Calu3 (cell line): ENCODE data around the gene LRRC51. TPM values are rescaled to one million over a fixed set of nuclear protein-coding genes. Genes with fewer than 3 reads are reported as not detected.
"Not testable (repeated sequence)": the region's sequence is repeated elsewhere in the genome, so short reads cannot be mapped to it uniquely, and the experiment has no call there.

Experiments used
- BruUV-seq: library from RNA; stranded (reverse); fragments of 400-500 nt; replicated peaks from 2 replicates; lab custom pipeline; 2021; lab: Mats Ljungman, UMichigan
- CTCF ChIA-PET: fragments of 300-600 bp; sonication (Branson Sonifier 250); formaldehyde crosslinking; loops from one replicate; lab custom pipeline; 2022; ENCODE audit warnings: antibody characterized with exemption; lab: Charles Lee
- DNase-seq: peaks from one replicate; pipeline ENCODE4 v3.0.0; 2022
- H3K27ac Mint-ChIP-seq: one replicate; pipeline ENCODE4 v1.8.0; 2022; ENCODE audit warnings: mixed read lengths; ENCODE audit not compliant: unreplicated experiment
- H3K27me3 Mint-ChIP-seq: one replicate; pipeline ENCODE4 v1.8.0; 2022; ENCODE audit warnings: mixed read lengths; ENCODE audit not compliant: unreplicated experiment
- H3K36me3 Mint-ChIP-seq: one replicate; pipeline ENCODE4 v1.8.0; 2022; ENCODE audit warnings: mild to moderate bottlenecking, moderate library complexity, mixed read lengths; ENCODE audit not compliant: insufficient read depth, unreplicated experiment
- H3K4me1 Mint-ChIP-seq: one replicate; pipeline ENCODE4 v1.8.0; 2022; ENCODE audit warnings: mild to moderate bottlenecking, low read depth, mixed read lengths; ENCODE audit not compliant: unreplicated experiment
- H3K4me3 Mint-ChIP-seq: one replicate; pipeline ENCODE4 v1.8.0; 2022; ENCODE audit warnings: mild to moderate bottlenecking, low read depth, moderate library complexity, mixed read lengths; ENCODE audit not compliant: unreplicated experiment
- H3K9me3 Mint-ChIP-seq: one replicate; pipeline ENCODE4 v1.8.0; 2022; ENCODE audit warnings: low read depth, mixed read lengths; ENCODE audit not compliant: unreplicated experiment
- CTCF ChIP-seq: fragments of 200-600 bp; IDR thresholded peaks from one replicate; pipeline ENCODE4 v1.8.0; 2022; ENCODE audit warnings: antibody characterized with exemption; ENCODE audit not compliant: unreplicated experiment
- intact Hi-C: fragments of 100-400 bp; cut with micrococcal nuclease; formaldehyde crosslinking; loops from one replicate; pipeline ENCODE4 v1.10.0; 2022; ENCODE audit not compliant: unreplicated experiment
- total RNA-seq: library from RNA; stranded (reverse); gene quantifications from 2 replicates; pipeline ENCODE4 v1.2.3, GENCODE V29; 2022

Gene LRRC51
- total RNA-seq, 1 experiment from 2014 or later, result 8.5 TPM

- Mint-ChIP-seq H3K4me1 (no peaks in the 10 kb centered on the region), H3K4me3 (no peak overlapping the region), H3K27me3 (peaks cover 20% of the 10 kb centered on the region), H3K36me3 (no peaks in the 10 kb centered on the region), H3K9me3 (peaks cover 8% of the 10 kb centered on the region), H3K27ac (no peak overlapping the region)
- BruUV-seq, result no TSS peak
- TF ChIP-seq CTCF, result no peak
- DNase-seq, result no peak
- CTCF ChIA-PET, result interaction anchor here (1.5 kb wide), 1 partner anchor 15 kb away, joined by 3 read pairs; no protein-coding TSS in a partner anchor
- intact Hi-C loops, result no loop called here
Observed at GRCh38 chr11:72125956-72126355, 45.3 kb downstream of the LRRC51 start.

DNA sequence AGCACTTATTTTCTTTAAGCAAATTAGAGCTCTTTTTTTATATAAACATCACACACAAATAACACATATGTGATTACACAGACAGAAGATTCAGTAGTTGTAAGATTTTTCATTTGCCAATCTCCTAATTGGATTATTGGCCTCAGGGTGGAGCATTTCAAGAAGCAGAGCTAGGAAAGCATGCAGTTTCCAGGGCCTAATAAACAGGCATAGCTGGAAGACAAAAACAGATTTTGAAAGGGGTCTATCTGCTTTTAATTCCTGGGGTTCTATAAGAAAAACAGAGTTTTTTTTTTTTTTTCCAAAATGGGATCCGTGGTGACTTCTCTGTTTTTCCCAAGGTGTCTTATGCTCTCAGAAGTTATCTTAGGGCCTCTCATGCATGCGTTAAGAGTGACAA lies 47.3 kb downstream of the LRRC51 start:
- Mint-ChIP-seq H3K4me3 (no peak overlapping the region), H3K9me3 (peaks cover 8% of the 10 kb centered on the region), H3K27ac (no peak overlapping the region), H3K36me3 (no peaks in the 10 kb centered on the region), H3K27me3 (peaks cover 32% of the 10 kb centered on the region), H3K4me1 (no peaks in the 10 kb centered on the region)
- no TSS peak for BruUV-seq
- intact Hi-C loops, result no loop called here
- CTCF ChIA-PET, result interaction anchor here (0.6 kb wide), 1 partner anchor 475 kb away, joined by 4 read pairs; no protein-coding TSS in a partner anchor
- DNase-seq, result no peak
- no peak for TF ChIP-seq CTCF

- peaks cover 44% of the 10 kb centered on the region for H3K27me3 Mint-ChIP-seq
- no peak overlapping the region for H3K4me3 Mint-ChIP-seq
- peaks cover 8% of the 10 kb centered on the region for H3K9me3 Mint-ChIP-seq
- DNase-seq, result no peak
- no peaks in the 10 kb centered on the region for H3K4me1 Mint-ChIP-seq
- CTCF ChIA-PET, result no interaction called here
- H3K27ac Mint-ChIP-seq, result no peak overlapping the region
- no peaks in the 10 kb centered on the region for H3K36me3 Mint-ChIP-seq
- no peak for TF ChIP-seq CTCF
- intact Hi-C loops, result no loop called here
- no TSS peak for BruUV-seq
Observed at GRCh38 chr11:72129381-72129780, 48.7 kb downstream of the LRRC51 start.

- no peak for DNase-seq
- Mint-ChIP-seq H3K27me3 (peaks cover 44% of the 10 kb centered on the region), H3K4me3 (no peak overlapping the region), H3K9me3 (peaks cover 8% of the 10 kb centered on the region), H3K27ac (no peak overlapping the region), H3K4me1 (no peaks in the 10 kb centered on the region), H3K36me3 (no peaks in the 10 kb centered on the region)
- BruUV-seq, result no TSS peak
- intact Hi-C loops, result no loop called here
- no peak for TF ChIP-seq CTCF
- CTCF ChIA-PET, result no interaction called here
Observed at GRCh38 chr11:72132646-72133045, 52.0 kb downstream of the LRRC51 start.

GRCh38 chr11:72135473-72135872 lies 54.8 kb downstream of the LRRC51 start, which contains the start of gene FOLR3:
Gene FOLR3, plus strand, starts transcription at chr11:72135725. Its CDS starts 228 bp downstream, at chr11:72135953.
- BruUV-seq, H3K4me1 Mint-ChIP-seq, CTCF ChIA-PET, H3K27ac Mint-ChIP-seq, H3K4me3 Mint-ChIP-seq, H3K9me3 Mint-ChIP-seq, intact Hi-C loops, DNase-seq, H3K36me3 Mint-ChIP-seq: not testable (repeated sequence)
- peaks cover 24% of the 10 kb centered on the region for H3K27me3 Mint-ChIP-seq
